Esophagus muscularis mucosa (tissue), 4 donors: ENCODE results near the gene SLC36A4. TPM values are rescaled to one million over a fixed set of nuclear protein-coding genes. Genes with fewer than 3 reads are reported as not detected.

Experiments used
- DNase-seq: peaks from one replicate; pipeline ENCODE4 v3.0.0-alpha.2; 2017; ENCODE audit errors: extremely low spot score
- H3K27ac ChIP-seq, 4 donors: fragments of 200-600 bp; sonication (generic); replicated peaks in 1 of 4; 1 replicate in 3 of 4; 2 replicates in 1 of 4; pipeline ENCODE4 v1.5.1; 2016 to 2019; ENCODE audit warnings: mild to moderate bottlenecking in 1 of 4
- H3K27me3 ChIP-seq, 4 donors: fragments of 200-600 bp; sonication (generic); one replicate each; pipeline versions ENCODE4 v1.5.1 to v1.6.0; 2016 to 2019
- H3K36me3 ChIP-seq, 4 donors: fragments of 200-600 bp; sonication (generic); one replicate each; pipeline ENCODE4 v1.5.1; 2016 to 2019
- H3K4me1 ChIP-seq, 4 donors: fragments of 200-600 bp; sonication (generic); one replicate each; pipeline ENCODE4 v1.5.1; 2016 to 2019
- H3K4me3 ChIP-seq, 4 donors: fragments of 200-600 bp; sonication (generic); 1 replicate in 2 of 4; 2 replicates in 2 of 4; pipeline ENCODE4 v1.5.1; 2016 to 2019; ENCODE audit warnings: mild to moderate bottlenecking in 4 of 4, moderate library complexity in 1 of 4
- H3K9me3 ChIP-seq, 4 donors: fragments of 200-600 bp; sonication (generic); 1 replicate in 3 of 4; 2 replicates in 1 of 4; pipeline ENCODE4 v1.5.1; 2016 to 2019
- EP300 ChIP-seq: sonication (generic); formaldehyde crosslinking; IDR thresholded peaks from one replicate; pipeline ENCODE4 v1.6.1; 2017; ENCODE audit warnings: antibody characterized with exemption
- POLR2A ChIP-seq: fragments of 450-650 bp; IDR thresholded peaks from one replicate; pipeline ENCODE4 v1.6.1; 2017; ENCODE audit warnings: antibody characterized with exemption, moderate library complexity, mild to moderate bottlenecking, low read depth
- POLR2AphosphoS5 ChIP-seq, 2 donors: sonication (generic); formaldehyde crosslinking; IDR thresholded peaks; one replicate each; pipeline ENCODE4 v1.6.1; 2017; ENCODE audit warnings: antibody characterized with exemption in 2 of 2
- WGBS: methylation state at CpG from one replicate; pipeline ENCODE4 v1.1.5; 2018; 5-methylcytosine and 5-hydroxymethylcytosine counted together
- intact Hi-C: fragments of 100-400 bp; cut with DNase I; formaldehyde crosslinking; loops from one replicate; pipeline ENCODE4 v1.15.1; 2023
- total RNA-seq, 4 donors: library from RNA; depleted of rRNA; stranded (reverse); fragments of >200 nt; gene quantifications; one replicate each; pipeline versions ENCODE4 v1.1.0 to v1.2.1, GENCODE V29; 2016
- TF ChIP-seq, protein P1 (sequence below), 3 experiments: fragments of 200-600 bp in 2 of 3; fragments of 450-650 bp in 1 of 3; sonication (generic) in 2 of 3; IDR thresholded peaks; one replicate each; pipeline ENCODE4 v1.5.1; 2017 to 2019; ENCODE audit warnings: antibody characterized with exemption in 3 of 3, mild to moderate bottlenecking in 2 of 3, moderate library complexity in 1 of 3

The SLC36A4 gene
- total RNA-seq, 4 donors from 2014 or later: 10.9 to 19.9 (median 17.7) TPM

DNA sequence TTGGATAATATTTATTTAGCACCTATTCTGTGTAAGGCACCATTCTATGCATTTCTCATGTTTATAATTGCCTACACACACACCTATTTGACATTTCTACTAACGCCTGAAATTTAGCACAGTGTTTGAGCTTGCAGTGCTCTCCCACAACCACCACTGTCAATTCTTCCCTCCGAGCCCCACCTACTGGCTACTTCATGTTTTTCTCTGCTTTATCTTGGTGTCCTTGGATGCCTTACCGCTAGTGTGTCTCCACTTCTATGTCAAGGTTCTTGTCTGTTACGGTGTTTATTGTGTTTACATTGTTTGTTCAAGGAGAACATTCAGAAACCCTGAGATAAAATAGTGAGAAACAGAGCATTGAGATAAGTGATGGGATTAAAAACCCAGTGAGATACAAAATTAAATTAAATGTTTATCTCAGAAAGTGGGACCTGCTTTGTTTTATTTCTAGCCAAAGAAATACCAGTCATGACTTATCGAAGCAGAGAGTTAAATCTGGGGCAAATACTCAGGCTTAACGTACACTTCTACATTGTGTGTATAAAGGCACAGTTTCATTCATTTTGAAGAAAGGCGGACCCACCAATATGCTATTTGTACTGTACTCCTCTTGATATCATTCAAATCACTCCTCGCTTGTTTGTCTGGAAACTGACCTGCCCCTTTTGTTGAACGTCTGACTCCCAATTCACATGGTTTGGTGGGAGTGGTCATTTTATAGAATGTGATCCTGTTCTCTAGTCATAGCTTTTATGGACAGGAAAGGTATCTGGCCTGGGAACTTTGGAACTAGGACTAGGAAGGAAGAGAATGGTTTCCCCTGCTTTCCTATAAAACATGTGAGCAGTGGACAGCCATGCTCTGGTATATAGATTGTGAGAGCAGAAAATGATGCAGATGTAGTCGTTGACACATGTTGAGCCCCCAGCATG lies 39.2 kb upstream of the SLC36A4 start:
- no peaks in the 10 kb centered on the region for H3K4me1 ChIP-seq
- intact Hi-C loops: loop anchor here (2.0 to 10.0 kb wide), 2 partner anchors 62 to 306 kb away; partner anchors contain the start of gene SMCO4
- WGBS: 45% methylated on average over 10 of the region's 10 CpGs
- H3K36me3 ChIP-seq: no peaks in the 10 kb centered on the region
- no peak for TF ChIP-seq EP300
- TF ChIP-seq, protein P1, sequence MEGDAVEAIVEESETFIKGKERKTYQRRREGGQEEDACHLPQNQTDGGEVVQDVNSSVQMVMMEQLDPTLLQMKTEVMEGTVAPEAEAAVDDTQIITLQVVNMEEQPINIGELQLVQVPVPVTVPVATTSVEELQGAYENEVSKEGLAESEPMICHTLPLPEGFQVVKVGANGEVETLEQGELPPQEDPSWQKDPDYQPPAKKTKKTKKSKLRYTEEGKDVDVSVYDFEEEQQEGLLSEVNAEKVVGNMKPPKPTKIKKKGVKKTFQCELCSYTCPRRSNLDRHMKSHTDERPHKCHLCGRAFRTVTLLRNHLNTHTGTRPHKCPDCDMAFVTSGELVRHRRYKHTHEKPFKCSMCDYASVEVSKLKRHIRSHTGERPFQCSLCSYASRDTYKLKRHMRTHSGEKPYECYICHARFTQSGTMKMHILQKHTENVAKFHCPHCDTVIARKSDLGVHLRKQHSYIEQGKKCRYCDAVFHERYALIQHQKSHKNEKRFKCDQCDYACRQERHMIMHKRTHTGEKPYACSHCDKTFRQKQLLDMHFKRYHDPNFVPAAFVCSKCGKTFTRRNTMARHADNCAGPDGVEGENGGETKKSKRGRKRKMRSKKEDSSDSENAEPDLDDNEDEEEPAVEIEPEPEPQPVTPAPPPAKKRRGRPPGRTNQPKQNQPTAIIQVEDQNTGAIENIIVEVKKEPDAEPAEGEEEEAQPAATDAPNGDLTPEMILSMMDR (IDR thresholded peaks at IDR 0.05): peak; percentile 23 to 43 (median 33)
- no peak overlapping the region for H3K27ac ChIP-seq
- DNase-seq: no peak
- no peaks in the 10 kb centered on the region for H3K9me3 ChIP-seq
- H3K27me3 ChIP-seq: peaks cover 0 to 17% (median 0%) of the 10 kb centered on the region in 4 donors
- H3K4me3 ChIP-seq: no peak overlapping the region

DNA sequence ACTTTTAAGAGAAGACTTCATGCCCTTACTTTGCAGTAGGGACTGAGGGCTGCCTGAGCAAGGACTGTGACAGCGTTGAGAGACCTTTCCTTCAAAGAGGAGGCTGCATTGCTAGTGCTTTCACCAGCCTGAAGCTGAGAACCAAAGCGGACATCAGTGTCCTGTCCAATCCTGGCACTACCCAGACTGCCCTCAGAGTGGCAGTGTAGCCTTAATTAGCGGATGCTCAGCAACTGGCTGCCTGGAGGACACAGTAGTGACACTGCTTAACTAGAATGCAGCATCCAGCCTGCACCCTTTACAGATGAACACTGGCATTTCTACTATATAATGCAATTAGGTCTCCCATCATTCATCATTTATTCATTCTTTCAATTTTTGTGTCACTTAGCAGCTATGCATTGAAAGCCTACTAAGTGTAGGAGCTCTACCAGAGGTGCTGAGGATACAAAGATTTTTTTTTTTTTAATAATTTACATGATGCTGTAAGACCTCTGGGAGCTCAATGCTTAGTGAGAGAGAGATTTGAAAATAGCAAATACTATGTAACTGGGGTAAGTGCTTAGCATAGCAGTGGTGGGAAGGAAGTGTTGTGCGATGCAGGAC lies 36.9 kb upstream of the SLC36A4 start:
- Histone ChIP-seq H3K4me1 (no peaks in the 10 kb centered on the region), H3K9me3 (no peaks in the 10 kb centered on the region), H3K36me3 (no peaks in the 10 kb centered on the region), H3K27me3 (peaks cover 0 to 17% (median 0%) of the 10 kb centered on the region in 4 donors), H3K4me3 (no peak overlapping the region), H3K27ac (no peak overlapping the region)
- 29% methylated on average over 3 of the region's 4 CpGs for WGBS
- intact Hi-C loops: loop anchor here (2.0 to 10.0 kb wide), 2 partner anchors 60 to 418 kb away; no protein-coding TSS in a partner anchor
- TF ChIP-seq EP300 (no peak), POLR2AphosphoS5 (IDR thresholded peaks at IDR 0.05) (peak in 1 of 2 donors; percentile 55), POLR2A (no peak)
- TF ChIP-seq, protein P1 (IDR thresholded peaks at IDR 0.05): peak in 2 of 3 experiments; percentile 80 to 85
- no peak for DNase-seq

DNA sequence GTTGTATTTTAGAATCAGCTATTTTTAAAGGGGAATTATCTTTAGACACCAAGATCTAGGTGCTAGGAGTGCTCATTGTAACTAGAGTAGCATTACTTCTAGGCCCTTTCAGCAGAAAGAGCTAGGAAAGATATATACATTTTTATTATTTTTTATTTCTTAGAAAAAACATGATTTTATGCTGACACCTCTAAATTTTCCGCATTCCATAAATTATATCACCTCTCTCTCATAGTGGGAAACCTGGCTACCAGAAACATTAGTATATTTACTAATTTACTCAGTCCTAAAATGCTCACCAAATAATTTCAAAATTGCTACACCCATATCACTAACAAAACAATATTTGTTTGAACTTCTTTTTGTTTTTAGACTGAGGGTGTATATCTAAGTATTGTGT lies 32.1 kb upstream of the SLC36A4 start:
- no peak overlapping the region for H3K4me3 ChIP-seq
- intact Hi-C loops: loop anchor here (10.0 kb wide), 2 partner anchors 55 to 285 kb away; no protein-coding TSS in a partner anchor
- TF ChIP-seq POLR2AphosphoS5 (IDR thresholded peaks at IDR 0.05) (no peak), POLR2A (no peak), EP300 (no peak)
- TF ChIP-seq, protein P1 (IDR thresholded peaks at IDR 0.05): no peak
- H3K4me1 ChIP-seq: peaks cover 0 to 5% (median 0%) of the 10 kb centered on the region in 4 donors
- peaks cover 0 to 17% (median 0%) of the 10 kb centered on the region in 4 donors for H3K27me3 ChIP-seq
- no peaks in the 10 kb centered on the region for H3K9me3 ChIP-seq
- DNase-seq: no peak
- 94% methylated on average over 1 of the region's 1 CpG for WGBS
- H3K36me3 ChIP-seq: no peaks in the 10 kb centered on the region
- no peak overlapping the region for H3K27ac ChIP-seq

DNA sequence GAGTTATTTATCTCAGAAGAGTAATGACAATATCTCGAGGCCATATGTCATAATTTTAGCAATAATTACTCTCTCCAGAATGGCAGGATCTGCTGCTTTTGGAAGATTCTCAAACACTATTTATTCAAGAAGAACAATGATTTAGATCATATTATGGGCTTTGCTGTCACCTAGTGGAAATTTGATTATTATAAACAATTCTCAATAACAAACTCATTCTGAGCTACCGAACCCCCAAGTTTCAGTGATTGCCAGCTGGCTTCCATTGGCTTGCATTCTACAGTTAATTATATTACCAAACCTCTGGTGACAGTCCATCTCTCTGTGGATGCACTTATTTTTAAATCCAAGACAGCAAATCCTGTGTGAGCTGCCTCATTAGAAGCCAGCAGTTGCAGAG lies 27.9 kb upstream of the SLC36A4 start:
- H3K9me3 ChIP-seq: no peaks in the 10 kb centered on the region
- TF ChIP-seq POLR2AphosphoS5 (IDR thresholded peaks at IDR 0.05) (no peak), EP300 (no peak)
- TF ChIP-seq, protein P1 (IDR thresholded peaks at IDR 0.05): peak; percentile 31 to 41 (median 34)
- intact Hi-C loops: loop anchor here (10.0 kb wide), 1 partner anchor 281 kb away; no protein-coding TSS in a partner anchor
- WGBS: 16% methylated on average over 2 of the region's 2 CpGs
- peaks cover 0 to 5% (median 0%) of the 10 kb centered on the region in 4 donors for H3K4me1 ChIP-seq
- no peaks in the 10 kb centered on the region for H3K27me3 ChIP-seq
- H3K4me3 ChIP-seq: no peak overlapping the region
- H3K36me3 ChIP-seq: no peaks in the 10 kb centered on the region
- DNase-seq: no peak
- no peak overlapping the region for H3K27ac ChIP-seq
